HEK293 (cell line): Measurements from ENCODE around the gene DICER1.

ENCODE experiments used
- KLF7 ChIP-seq: fragments of 450-650 bp; formaldehyde crosslinking; IDR thresholded peaks from 2 replicates; pipeline ENCODE4 v1.5.1; 2016; ENCODE audit warnings: missing biosample characterization, missing genetic modification characterization, borderline replicate concordance
- MEIS1 ChIP-seq: sonication (generic); formaldehyde crosslinking; IDR thresholded peaks from 2 replicates; pipeline ENCODE4 v1.8.1; 2022; ENCODE audit warnings: missing genetic modification reagents, mild to moderate bottlenecking, borderline replicate concordance
- ZBTB48 ChIP-seq: fragments of 450-650 bp; formaldehyde crosslinking; IDR thresholded peaks from 2 replicates; pipeline ENCODE4 v1.5.1; 2016; ENCODE audit warnings: missing biosample characterization, missing genetic modification characterization
- ZNF274 ChIP-seq, 2 experiments: fragments of 200-500 bp in 1 of 2; fragments of 450-650 bp in 1 of 2; sonication (Bioruptor generic) in 1 of 2; formaldehyde crosslinking in 1 of 2; IDR thresholded peaks; 2 replicates each; pipeline versions ENCODE4 v1.5.1 to v1.6.1; 2014 to 2016; ENCODE audit warnings: borderline replicate concordance in 1 of 2, inconsistent platforms in 1 of 2, low read length in 1 of 2, missing biosample characterization in 1 of 2, missing genetic modification characterization in 1 of 2
- ZNF600 ChIP-seq: fragments of 450-650 bp; formaldehyde crosslinking; IDR thresholded peaks from 2 replicates; pipeline ENCODE4 v1.5.1; 2016; ENCODE audit warnings: missing biosample characterization, missing genetic modification characterization
- ZNF639 ChIP-seq: fragments of 450-650 bp; formaldehyde crosslinking; IDR thresholded peaks from 2 replicates; pipeline ENCODE4 v1.5.1; 2016; ENCODE audit warnings: missing biosample characterization, missing genetic modification characterization

DNA sequence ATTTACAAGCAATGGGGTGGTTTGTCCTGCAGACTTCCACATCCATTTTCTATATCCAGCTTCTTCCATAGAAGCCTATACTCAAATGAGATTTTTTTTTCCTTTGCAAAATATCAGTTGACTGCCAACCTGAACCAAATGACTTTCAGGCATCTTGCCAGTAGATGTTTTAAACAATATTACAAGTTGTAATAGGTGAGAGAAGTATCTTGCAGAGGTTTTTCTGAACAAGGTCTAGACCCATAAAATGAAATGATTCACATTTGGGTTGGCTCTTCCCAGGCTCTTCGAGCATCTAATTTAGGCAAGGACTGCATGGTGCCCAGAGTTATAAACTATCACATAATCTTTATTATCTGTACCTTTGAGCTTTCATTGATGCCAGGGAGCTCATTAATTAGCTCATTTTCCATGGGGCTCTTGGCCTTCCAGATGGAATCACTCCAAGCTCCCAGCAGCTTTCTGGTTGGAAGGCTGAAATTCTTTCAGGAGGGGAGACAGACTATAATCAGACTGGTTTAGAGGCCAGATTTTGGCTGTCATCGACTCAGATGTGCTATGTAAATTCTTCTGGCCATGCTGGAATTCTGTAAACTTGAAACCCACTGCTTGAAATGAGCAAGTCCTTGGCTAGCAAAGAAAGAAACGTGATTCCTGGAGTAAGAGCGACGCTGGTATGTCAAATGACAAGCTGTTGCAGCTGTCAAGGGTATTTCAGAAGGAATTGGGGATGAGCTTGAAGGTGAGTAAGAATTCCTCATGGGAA is 32.2 kb upstream of the DICER1 start:
- TF ChIP-seq ZNF600 (tag by site-specific recombination) (no peak), ZNF639 (tag by site-specific recombination) (no peak), KLF7 (no peak), ZNF274 (IDR thresholded peaks at IDR 0.05; ENCODE audit: low read length) (no peak), ZNF274 (tag by site-specific recombination; IDR thresholded peaks at IDR 0.05; ENCODE audit: borderline replicate concordance) (no peak), ZBTB48 (no peak), MEIS1 (CRISPR knock-in tag) (no peak)
